Muscle of leg (tissue), 11 donors: ENCODE results near the gene ACSM2B. TPM values are rescaled to one million over a fixed set of nuclear protein-coding genes. Genes with fewer than 3 reads are reported as not detected.
"Not testable (repeated sequence)": the region's sequence is repeated elsewhere in the genome, so short reads cannot be mapped to it uniquely, and the experiment has no call there.

Source experiments
- DNase-seq: peaks from one replicate; pipeline ENCODE4 v3.0.0; 2013
- H3K27ac ChIP-seq: one replicate; pipeline ENCODE4 v1.5.1; 2013; ENCODE audit warnings: mild to moderate bottlenecking, low read length, control low read depth
- H3K27me3 ChIP-seq: one replicate; pipeline ENCODE4 v1.6.1; 2013; ENCODE audit warnings: low read length; ENCODE audit not compliant: control insufficient read depth, insufficient read depth
- H3K36me3 ChIP-seq: one replicate; pipeline ENCODE4 v1.6.1; 2013; ENCODE audit warnings: low read length; ENCODE audit not compliant: control insufficient read depth, insufficient read depth
- H3K4me1 ChIP-seq: one replicate; pipeline ENCODE4 v1.6.1; 2013; ENCODE audit warnings: low read length; ENCODE audit not compliant: control insufficient read depth, insufficient read depth
- H3K4me3 ChIP-seq: one replicate; pipeline ENCODE4 v1.5.1; 2013; ENCODE audit warnings: low read length, control low read depth
- H3K9me3 ChIP-seq: replicated peaks from 2 replicates; pipeline ENCODE4 v1.6.1; 2013; ENCODE audit warnings: low read depth, low read length; ENCODE audit not compliant: control insufficient read depth
- WGBS: methylation state at CpG from one replicate; pipeline ENCODE4 v1.1.5; 2013; ENCODE audit warnings: missing lambda C conversion rate; ENCODE audit not compliant: insufficient coverage; 5-methylcytosine and 5-hydroxymethylcytosine counted together
- polyA plus RNA-seq, 8 donors: library from polyadenylated mRNA; unstranded; fragments of 120-200 nt; gene quantifications; one replicate each; pipeline versions ENCODE4 v1.2.1 to v1.2.3, GENCODE V29; 2013; ENCODE audit warnings: inconsistent platforms in 1 of 8, low replicate concordance in 1 of 8; ENCODE audit not compliant: insufficient read length in 8 of 8, insufficient read depth in 1 of 8
- total RNA-seq: library from RNA; stranded (reverse); fragments of 120-200 nt; gene quantifications from one replicate; pipeline ENCODE4 v1.2.4, GENCODE V29; 2013

ACSM2B gene
- total and polyA plus RNA-seq, 9 donors: 0.11 to 1.1 (median 0.55) TPM

- H3K36me3 ChIP-seq, H3K27me3 ChIP-seq, H3K9me3 ChIP-seq, DNase-seq, H3K4me1 ChIP-seq, H3K27ac ChIP-seq, H3K4me3 ChIP-seq: not testable (repeated sequence)
- no CpG with 5 or more reads among the region's 3 CpGs for WGBS
Measured at GRCh38 chr16:20490994-20491393, 85.2 kb downstream of the ACSM2B start.

Other genes with a start within 250 kb of the ACSM2B start
- gene GP2, start 248.9 kb downstream of the ACSM2B start, total RNA-seq: not detected
- gene GP2, start 248.9 kb downstream of the ACSM2B start, polyA plus RNA-seq: under 1 TPM in 4 of 8 donors, not detected in 4; 0.05 to 0.19 (median 0.08) TPM
- gene UMOD, start 223.7 kb downstream of the ACSM2B start, total RNA-seq: not detected
- gene UMOD, start 223.7 kb downstream of the ACSM2B start, polyA plus RNA-seq: not detected
- gene PDILT, start 171.6 kb downstream of the ACSM2B start, total RNA-seq: not detected
- not detected for gene PDILT, start 171.6 kb downstream of the ACSM2B start, polyA plus RNA-seq
- 0.18 TPM for gene ACSM5, start 166.8 kb downstream of the ACSM2B start, total RNA-seq
- gene ACSM5, start 166.8 kb downstream of the ACSM2B start, polyA plus RNA-seq: 1 to 10 TPM in 1 of 8 donors, under 1 TPM in 6, not detected in 1; 0.18 to 2.0 (median 0.45) TPM
- 0.09 TPM for gene ACSM2A, start 124.8 kb downstream of the ACSM2B start, total RNA-seq
- gene ACSM2A, start 124.8 kb downstream of the ACSM2B start, polyA plus RNA-seq: under 1 TPM; 0.21 to 0.61 (median 0.25) TPM
- 0.04 TPM for gene ACSM1, start 121.3 kb upstream of the ACSM2B start, total RNA-seq
- gene ACSM1, start 121.3 kb upstream of the ACSM2B start, polyA plus RNA-seq: under 1 TPM in 3 of 8 donors, not detected in 5; 0.10 to 0.20 (median 0.16) TPM
- gene THUMPD1, start 165.5 kb upstream of the ACSM2B start, total RNA-seq: 38.6 TPM
- gene THUMPD1, start 165.5 kb upstream of the ACSM2B start, polyA plus RNA-seq: 10 to 100 TPM; 22.5 to 37.0 (median 31.0) TPM
- gene ACSM3, start 187.6 kb upstream of the ACSM2B start, total RNA-seq: 1.5 TPM
- 1 to 10 TPM; 1.8 to 3.4 (median 2.8) TPM for gene ACSM3, start 187.6 kb upstream of the ACSM2B start, polyA plus RNA-seq
- gene ERI2, start 230.1 kb upstream of the ACSM2B start, total RNA-seq: 16.2 TPM
- gene ERI2, start 230.1 kb upstream of the ACSM2B start, polyA plus RNA-seq: 10 to 100 TPM; 13.0 to 17.5 (median 15.2) TPM
- 5.5 TPM for gene REXO5, start 230.2 kb upstream of the ACSM2B start, total RNA-seq
- gene REXO5, start 230.2 kb upstream of the ACSM2B start, polyA plus RNA-seq: 1 to 10 TPM; 3.8 to 5.7 (median 4.6) TPM